GM21737 (cell line): Measurements from ENCODE around the gene ACBD4.

ENCODE experiments used
- ATAC-seq: cut with Tn5 transposase; IDR thresholded peaks from one replicate; pipeline ENCODE4 v1.9.1; 2021; ENCODE audit warnings: mild to moderate bottlenecking, moderate library complexity; ENCODE audit not compliant: unreplicated experiment

Gene ACBD4

DNA sequence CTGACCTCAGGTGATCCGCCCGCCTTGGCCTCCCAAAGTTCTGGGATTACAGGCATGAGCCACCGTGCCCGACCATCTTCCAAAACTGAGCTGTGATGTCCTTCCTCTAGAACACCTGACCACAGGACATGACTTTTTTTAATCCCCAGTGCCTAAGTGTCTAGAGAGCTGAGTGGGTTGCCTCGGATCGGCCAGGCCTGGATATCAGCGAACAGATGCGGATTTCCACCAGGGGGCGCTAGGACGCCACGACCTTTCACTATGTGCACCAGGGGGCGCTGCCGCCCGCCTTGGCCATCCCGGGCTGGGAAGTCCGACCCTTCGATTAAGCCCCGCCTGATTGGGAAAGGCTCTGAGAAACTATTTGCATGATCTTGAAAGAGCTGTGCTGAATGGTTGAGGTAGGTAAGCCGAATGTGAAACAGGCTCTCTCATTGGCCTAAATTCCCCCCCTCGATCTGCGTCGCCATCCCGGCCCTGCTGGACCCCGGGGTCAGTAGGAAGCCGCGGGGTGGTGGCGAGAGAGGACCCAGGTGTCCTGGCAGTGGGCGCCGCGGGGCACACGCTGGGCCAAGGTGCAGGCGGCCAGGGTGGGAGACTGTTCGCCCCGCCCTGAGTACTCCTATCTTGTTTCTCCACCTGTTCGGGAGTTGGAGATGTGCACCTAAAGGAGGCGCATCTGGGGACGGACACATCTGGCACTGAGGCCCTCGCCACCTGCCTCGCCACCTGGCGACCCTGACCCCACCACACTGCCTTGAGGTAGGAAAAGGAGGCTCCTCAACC lies at the start of gene ACBD4:
TSS of gene ACBD4 (plus strand) at position 496 of the 786 bp plus-strand sequence. CDS start 458 bp downstream, outside the sequence.
- ATAC-seq: peak; percentile 65

DNA sequence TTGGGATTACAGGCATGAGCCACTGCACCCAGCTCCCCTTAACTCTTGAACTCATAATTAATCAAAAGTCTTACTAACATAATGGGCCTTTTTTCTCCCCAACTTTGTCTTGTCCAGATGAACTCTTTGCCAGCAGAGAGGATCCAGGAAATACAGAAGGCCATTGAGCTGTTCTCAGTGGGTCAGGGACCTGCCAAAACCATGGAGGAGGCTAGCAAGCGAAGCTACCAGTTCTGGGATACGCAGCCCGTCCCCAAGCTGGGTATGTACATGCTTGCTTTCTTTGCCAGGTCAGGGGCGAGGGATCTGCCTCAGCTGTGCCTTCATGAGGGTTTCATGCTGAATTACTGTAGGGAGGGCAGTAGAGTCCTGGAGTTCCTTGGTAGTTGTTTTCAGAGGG lies 49.1 kb upstream of the ACBD4 start:
- ATAC-seq: no peak

- ATAC-seq: no peak
Observed at GRCh38 chr17:45086865-45087503, 48.5 kb upstream of the ACBD4 start.

DNA sequence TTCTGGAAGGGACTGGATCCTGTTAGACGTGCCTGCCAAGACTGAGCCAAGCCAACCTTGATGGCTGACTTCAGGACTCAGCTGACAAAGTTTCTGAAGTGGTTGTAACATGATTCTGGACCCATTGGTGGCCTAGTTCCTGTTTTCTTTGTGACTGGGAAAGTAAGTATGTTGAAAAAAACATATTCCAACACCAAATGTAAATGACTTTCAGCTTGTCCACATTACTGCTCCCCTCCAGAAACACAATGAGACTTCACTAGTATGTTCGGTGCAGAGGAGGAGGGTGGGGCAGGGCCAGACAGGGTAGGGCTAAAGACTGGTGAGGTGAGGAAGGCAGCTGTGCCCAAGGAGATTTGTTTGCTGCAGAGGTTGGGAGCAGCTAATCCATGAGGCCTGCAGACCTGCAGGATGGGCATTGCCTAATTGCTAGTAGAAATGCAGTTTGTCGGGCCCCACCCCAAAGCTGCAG lies 47.9 kb upstream of the ACBD4 start:
- ATAC-seq: no peak

- ATAC-seq: no peak
Observed at GRCh38 chr17:45087978-45088377, 47.5 kb upstream of the ACBD4 start.

GRCh38 chr17:45088741-45089140 lies 46.7 kb upstream of the ACBD4 start:
- no peak for ATAC-seq

- ATAC-seq: no peak
Observed at GRCh38 chr17:45090711-45091110, 44.8 kb upstream of the ACBD4 start.

DNA sequence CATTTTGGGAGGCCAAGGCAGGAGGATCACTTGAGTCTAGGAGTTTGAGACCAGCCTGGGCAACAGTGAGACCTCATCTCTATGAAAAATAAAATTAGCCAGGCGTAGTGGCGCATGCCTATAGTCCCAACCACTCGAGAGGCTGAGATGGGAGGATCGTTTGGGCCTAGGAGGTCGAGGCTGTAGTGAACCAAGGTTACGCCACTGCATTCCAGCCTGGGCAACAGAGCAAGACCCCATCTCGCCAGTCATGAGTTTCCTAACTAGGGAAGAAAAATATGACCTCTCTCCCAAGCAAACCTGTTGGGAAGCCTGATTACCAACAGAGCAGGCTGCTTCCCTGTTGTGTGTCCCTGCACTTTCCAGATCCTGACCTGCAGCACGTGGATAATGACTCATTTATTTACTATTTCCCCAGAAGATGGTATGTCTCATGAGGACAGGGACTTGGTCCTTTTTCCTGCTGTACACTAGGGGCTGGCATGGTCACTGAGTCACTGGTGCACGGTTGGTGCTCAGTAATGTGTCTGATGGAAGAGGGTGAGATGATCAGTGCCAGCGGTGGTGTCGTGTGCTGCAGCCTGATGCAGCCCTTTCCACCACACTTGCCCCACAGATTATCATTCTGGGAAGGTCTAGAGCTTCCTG lies 43.6 kb upstream of the ACBD4 start:
- ATAC-seq: no peak

GRCh38 chr17:45092911-45093430 lies 42.5 kb upstream of the ACBD4 start:
- no peak for ATAC-seq

DNA sequence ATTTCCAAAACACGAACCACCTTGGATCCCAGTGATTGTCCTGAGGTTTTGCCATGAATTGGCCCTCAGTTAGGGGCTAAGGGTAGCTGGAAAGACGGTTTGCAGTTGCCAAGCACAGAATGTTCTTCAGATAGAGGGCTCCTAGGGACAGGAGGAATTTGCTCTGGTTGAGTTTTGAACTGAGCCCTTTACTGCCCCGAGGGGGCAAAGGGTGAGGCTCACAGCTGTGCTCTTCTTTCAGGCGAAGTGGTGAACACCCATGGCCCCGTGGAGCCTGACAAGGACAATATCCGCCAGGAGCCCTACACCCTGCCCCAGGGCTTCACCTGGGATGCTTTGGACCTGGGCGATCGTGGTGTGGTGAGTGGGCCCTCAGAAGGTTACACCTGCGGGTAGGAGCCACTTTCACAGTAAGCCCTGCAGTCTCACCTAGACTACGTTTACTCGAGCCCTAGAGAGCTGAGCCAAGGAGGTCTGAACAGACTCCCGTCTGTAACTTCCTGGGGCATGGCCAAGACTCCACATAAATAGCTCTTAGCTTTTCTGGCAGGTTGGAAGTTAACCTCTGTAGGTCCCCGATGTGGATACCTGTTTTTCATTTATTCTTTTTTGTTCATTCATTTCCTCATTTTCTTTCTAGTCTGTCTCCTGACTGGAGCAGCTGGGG lies 41.9 kb upstream of the ACBD4 start:
- no peak for ATAC-seq

DNA sequence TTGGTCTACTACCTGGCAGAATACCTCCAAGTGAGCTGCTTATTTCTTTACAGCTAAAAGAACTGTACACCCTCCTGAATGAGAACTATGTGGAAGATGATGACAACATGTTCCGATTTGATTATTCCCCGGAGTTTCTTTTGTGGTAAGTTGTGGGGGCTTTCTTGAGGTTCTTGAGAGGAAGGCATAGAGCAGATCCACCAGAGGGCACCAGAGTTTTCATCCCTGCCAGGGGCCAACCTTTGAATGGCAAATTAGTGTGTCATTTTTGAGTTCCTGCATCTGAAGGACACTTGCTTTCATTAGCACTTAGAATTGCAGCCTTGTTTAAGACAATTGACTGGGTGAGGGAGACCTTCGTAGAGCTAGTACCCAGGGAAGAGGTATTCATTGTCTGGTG lies 39.3 kb upstream of the ACBD4 start:
- no peak for ATAC-seq

DNA sequence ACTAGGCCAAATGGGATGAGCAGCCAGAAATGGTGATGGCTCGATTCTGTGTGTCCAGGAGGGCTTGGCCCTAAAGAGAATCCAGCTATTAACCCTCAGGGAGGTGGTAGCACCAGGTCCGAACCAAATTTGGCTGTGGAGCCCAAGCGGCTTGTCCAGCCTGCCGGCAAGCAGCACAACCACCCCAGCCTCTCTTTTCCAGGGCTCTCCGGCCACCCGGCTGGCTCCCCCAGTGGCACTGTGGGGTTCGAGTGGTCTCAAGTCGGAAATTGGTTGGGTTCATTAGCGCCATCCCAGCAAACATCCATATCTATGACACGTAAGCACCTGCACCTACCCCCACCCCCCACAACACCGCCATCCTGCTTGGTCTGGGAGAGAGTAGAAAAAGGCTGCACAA lies 38.6 kb upstream of the ACBD4 start:
- no peak for ATAC-seq

DNA sequence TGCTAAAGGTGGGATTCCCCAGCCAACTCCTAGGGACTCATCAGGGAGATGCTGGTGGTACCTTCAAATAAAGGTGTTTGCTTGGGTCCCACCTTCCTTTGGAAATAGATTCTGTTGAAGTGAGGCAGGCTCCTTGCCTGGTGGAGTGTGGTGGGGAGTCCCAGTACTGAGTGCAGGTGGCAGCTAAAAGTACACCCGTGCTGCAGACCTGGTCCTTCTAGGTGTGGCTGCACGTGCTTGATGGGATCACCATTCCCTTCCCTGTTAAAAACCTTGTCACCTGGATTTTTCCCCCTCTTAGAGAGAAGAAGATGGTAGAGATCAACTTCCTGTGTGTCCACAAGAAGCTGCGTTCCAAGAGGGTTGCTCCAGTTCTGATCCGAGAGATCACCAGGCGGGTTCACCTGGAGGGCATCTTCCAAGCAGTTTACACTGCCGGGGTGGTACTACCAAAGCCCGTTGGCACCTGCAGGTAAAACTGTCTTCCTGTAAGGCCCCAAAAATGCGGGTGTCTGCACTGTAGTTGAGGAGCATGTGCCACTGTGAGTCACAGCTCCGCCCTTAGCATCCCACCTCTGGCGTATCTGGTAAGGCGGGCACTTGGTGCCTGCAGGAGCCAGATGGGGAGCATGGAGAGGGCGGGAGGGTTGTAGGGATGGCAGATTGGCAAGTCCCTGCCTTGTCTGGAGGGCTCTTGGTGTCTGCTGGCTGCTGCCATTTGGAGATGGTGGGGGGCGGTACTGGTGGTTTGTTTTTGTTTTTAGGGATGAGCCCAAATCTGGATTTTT lies 37.2 kb upstream of the ACBD4 start:
- no peak for ATAC-seq

DNA sequence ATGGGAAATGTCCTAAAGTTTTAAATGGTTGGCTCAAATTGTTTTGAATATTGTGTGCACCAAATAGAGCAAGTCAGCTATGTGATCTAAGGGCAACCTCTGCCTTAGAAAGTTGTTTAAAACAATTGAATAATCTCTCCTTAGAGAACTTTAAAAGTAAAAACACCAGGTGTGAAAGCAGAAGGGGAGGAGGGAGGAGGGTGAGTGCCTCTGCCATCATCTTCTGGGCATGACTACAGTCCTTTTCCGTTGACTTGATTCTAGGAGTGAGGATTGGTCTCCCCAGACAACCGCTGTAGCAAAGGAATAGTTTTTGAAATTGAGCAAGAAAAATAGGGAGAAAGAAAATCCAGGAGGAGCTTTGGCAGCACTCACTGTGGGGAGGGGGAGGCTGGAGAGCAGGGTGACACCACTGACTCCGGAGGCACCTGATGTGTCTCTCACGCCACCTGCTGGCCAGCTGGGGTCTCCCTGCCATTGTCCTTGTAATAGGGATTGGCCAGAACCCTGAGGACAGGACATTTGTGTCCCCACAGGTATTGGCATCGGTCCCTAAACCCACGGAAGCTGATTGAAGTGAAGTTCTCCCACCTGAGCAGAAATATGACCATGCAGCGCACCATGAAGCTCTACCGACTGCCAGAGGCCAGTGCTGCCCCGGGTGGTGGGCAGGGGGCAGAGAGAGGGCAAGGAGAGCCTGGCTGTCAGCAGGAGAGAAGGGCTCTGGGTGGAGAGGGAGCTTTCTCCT lies 36.4 kb upstream of the ACBD4 start:
- no peak for ATAC-seq

DNA sequence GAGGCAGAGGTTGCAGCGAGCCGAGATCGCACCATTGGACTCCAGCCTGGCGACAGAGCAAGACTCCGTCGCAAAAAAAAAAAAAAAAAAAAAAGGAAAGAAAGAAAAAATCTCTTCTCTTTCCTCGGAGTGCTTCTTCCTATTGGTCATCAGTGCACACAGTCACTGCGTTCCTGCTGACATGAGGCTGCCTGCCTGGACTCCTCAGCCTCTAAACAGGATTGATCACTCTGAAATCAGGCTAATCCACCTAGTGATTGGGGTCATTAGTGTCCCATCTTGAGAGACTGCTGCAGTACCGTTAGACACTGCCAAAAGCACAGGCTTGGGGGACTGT lies 34.0 kb upstream of the ACBD4 start:
- no peak for ATAC-seq

- no peak for ATAC-seq
Observed at GRCh38 chr17:45101883-45102811, 33.3 kb upstream of the ACBD4 start.

DNA sequence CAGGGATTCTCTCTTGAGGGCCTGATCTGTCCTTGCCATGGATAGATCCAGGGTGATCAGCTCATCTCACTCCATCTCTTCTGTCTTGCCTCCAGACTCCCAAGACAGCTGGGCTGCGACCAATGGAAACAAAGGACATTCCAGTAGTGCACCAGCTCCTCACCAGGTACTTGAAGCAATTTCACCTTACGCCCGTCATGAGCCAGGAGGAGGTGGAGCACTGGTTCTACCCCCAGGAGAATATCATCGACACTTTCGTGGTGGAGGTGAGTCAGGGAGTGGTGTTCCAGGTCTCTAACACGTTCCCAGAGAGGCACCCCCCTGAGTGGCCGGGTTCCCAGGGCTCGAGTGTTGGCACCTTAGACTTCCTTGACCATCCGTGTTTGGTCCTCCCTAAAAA lies 32.6 kb upstream of the ACBD4 start:
- ATAC-seq: no peak

GRCh38 chr17:45103269-45103795 lies 32.2 kb upstream of the ACBD4 start:
- ATAC-seq: no peak
